ENCODE data around the gene ZNF319.

- TF ChIP-seq EZH2 (optimal IDR thresholded peaks at IDR 0.05; ENCODE audit: low read depth, low read length) (no peak), CTCF (IDR thresholded peaks at IDR 0.05; ENCODE audit: low read length) (no peak), EZH2phosphoT487 (IDR thresholded peaks at IDR 0.05; ENCODE audit: low read length) (no peak)
These were observed 25.1 kb upstream of the ZNF319 start, which contains the start of gene MMP15 for GRCh38 chr16:58025351-58026138.
